Putamen (tissue), 1 donor: ENCODE data around the gene CDT1.
"Not testable (repeated sequence)": the region's sequence is repeated elsewhere in the genome, so short reads cannot be mapped to it uniquely, and the experiment has no call there.

ENCODE experiments used
- DNase-seq: peaks from one replicate; pipeline ENCODE4 v3.0.0-alpha.2; 2016; ENCODE audit warnings: low spot score

CDT1 gene

GRCh38 chr16:88817785-88818574 is 14.4 kb downstream of the CDT1 start:
- no peak for DNase-seq

GRCh38 chr16:88818575-88818874 is 14.9 kb downstream of the CDT1 start:
- no peak for DNase-seq

DNA sequence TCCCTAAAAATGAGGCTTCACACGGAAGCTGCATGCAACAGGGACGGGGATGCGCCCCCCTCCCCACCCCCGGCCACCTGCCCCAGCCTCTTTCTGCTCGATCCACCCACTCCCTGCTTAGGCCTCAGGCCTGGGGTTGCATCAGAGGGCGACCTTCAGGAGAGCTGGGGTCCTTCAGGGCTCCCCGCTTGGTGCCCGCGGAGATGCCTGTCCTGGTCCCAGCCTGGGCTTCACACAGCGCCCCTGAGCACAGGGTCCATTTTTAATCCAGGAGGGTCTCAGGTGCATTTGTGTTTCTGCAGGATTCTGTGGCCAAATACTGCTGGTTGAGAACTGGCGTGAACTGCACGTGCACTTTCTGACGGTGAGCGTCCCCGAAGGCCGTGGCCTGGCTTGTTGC is 15.5 kb downstream of the CDT1 start:
- no peak for DNase-seq

DNA sequence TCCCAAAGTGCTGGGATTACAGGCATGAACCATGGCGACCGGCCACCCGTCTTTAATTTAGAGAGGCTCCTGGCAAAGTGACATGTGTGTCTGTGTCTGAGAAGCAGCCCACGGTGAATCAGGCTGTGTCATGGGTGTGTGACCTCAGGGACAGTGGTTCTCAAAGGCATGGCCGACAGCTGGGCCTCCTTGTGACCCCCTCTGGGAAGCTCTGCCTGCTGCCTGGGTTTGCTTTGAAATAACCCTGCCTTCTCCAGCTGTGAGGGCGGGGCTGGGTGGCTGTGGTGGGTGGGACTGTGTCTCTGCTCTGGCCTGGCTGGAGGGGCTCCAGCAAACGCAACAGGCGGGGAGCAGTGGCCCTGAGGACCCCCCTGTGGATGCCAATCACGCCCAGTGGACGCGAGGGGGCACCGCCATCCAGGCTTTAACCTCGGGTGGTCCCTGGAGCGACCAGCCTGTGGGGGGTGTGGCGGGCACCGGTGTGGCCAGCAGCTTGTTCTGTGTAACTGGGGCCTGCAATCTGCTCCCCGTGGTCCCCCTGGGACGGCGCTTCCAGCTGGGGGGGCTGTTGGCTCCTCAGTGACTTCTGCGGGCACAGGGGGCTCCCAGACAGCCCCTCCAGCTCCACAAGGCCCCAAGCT is 16.9 kb downstream of the CDT1 start:
- DNase-seq = no peak

GRCh38 chr16:88821168-88821850 is 17.7 kb downstream of the CDT1 start:
- DNase-seq = no peak

DNA sequence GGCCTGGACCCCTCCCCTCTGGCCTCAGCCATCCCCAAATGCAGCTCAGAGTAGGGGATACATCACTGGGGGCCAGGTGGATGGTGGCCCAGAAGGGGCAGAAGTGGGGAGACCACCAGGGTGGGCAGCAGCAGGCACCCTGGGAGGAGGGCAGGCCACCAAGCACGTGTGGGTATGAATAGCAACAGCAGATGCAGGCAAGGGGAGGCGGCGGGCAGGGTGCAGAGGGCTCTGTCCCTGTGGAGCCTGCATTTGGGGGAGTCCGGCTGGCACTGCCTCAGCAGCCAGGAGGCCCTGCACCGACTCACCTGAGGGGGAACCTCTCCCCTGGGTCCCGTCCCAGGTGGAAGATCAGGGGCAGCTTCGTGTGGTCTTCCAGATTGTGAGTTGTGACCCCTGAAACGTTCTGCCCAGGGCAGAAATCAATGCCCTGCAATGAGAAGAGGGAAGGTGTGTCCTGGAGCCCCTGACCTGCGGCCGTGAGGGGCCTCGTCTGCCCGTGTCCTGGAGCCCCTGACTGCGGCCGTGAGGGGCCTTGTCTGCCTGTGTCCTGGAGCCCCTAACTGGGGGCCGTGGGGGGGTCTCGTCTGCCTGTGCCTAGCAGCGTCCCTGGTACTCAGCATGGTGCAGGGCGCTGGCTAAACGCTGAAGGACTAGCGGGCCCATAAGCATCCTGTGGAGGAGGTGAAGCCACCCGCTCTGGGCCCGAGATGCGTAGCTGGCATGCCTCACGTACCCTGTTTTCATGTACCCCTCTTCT is 18.9 kb downstream of the CDT1 start:
- no peak for DNase-seq

- not testable (repeated sequence) for DNase-seq
Measured at GRCh38 chr16:88823646-88824045, 20.1 kb downstream of the CDT1 start.

DNA sequence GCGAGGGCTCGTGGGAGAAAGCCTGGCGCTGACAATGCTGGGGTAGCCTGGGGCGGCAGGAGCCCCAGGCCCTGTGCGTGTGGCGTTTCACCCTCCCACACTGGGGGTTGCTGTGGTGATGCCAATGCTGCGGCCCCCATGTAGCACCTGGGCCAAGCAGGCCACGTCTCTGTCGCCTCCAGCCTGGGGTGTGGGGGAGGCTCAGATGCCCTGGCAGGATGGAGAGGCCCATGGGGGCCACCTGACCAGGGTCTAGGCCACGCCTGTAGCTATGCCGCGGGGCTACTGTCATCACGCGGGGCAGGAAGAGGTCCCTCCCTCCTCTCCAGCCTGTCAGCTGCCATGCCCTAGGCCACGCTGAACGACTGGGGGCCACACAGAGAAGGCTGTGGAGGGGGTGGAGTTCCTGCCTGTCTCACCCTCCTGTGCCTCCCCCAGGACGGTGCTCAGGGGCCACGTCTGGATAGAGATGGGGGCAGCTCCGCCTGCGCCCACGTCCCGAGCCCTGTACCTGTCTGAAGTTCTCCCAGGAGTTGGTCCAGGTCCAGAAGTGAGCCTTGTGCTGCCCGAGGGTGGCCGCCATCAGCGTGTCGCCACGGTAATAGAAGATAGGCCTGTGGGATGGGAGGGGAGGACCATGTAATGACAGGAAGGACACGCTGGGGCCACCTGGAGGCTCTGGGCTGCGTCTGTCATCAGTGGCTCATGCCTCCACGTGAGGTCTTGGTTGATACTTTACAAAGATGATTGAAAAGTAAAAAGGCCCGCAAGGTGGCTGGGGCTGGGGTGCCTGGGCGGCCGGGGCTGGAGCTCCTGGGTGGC is 20.9 kb downstream of the CDT1 start:
- no peak for DNase-seq

DNA sequence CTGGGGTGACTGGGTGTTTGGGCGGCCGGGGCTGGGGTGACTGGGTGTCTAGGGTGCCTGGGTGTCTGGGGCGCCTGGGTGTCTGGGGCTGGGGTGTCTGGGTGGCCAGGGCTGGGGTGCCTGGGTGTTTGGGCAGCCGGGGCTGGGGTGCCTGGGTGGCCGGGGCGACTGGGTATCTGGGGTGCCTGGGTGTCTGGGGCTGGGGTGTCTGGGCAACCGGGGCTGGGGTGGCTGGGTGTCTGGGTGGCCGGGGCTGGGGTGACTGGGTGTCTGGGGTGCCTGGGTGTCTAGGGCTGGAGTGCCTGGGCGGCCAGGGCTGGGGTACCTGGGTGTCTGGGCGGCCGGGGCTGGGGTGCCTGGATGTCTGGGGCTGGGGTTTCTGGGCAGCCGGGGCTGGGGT is 21.6 kb downstream of the CDT1 start:
- no peak for DNase-seq

- DNase-seq = no peak
Measured at GRCh38 chr16:88826070-88826840, 22.7 kb downstream of the CDT1 start.

- no peak for DNase-seq
Measured at GRCh38 chr16:88827727-88828126, 24.1 kb downstream of the CDT1 start.

GRCh38 chr16:88828711-88829110 is 25.1 kb downstream of the CDT1 start:
- DNase-seq = no peak

DNA sequence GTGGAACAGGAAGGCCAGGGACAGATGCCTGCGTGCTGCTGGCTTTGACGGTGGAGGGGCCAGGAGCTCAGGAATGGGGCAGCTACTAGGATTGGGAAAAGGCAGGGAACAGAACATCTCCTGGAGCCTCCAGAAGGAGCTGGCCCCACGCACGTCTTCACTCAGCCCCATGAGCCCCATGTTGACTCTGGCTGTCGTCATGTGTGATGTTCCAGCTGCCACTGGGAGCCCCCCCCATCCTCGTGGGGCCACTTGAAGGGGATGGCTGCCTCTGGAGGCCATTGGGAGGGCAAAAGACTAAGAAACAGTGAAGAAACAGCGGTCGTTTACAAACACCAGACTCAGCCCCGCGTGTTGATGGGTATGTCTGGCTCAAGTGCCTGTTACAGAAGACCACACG is 26.7 kb downstream of the CDT1 start:
- DNase-seq = no peak

DNA sequence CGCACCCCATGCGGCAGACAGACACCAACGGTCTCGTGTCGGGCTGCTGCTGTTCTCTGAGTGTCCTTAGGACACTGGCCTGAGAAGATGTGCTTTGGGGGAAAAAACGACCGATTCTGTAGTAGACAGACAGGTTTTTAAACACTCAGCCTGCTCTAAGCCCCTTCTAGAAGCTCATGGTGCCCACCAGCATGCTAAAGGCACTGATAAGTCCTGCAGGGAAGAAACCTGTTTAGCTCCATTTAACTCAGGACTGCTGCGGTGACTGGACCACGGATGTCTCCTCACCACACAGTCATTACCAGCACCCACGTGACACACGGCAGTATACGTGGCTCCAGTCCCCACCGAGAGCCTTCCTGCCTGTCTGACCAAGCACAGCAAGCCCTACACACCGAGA is 27.2 kb downstream of the CDT1 start:
- DNase-seq = no peak

GRCh38 chr16:88831838-88832237 is 28.2 kb downstream of the CDT1 start:
- DNase-seq = no peak

GRCh38 chr16:88833086-88833485 is 29.5 kb downstream of the CDT1 start:
- no peak for DNase-seq

GRCh38 chr16:88834670-88835069 is 31.1 kb downstream of the CDT1 start:
- DNase-seq = no peak

- no peak for DNase-seq
Measured at GRCh38 chr16:88835383-88835782, 31.8 kb downstream of the CDT1 start.

- no peak for DNase-seq
Measured at GRCh38 chr16:88835818-88836217, 32.2 kb downstream of the CDT1 start.

GRCh38 chr16:88836791-88837190 is 33.2 kb downstream of the CDT1 start:
- DNase-seq = no peak

GRCh38 chr16:88837806-88838205 is 34.2 kb downstream of the CDT1 start:
- DNase-seq = no peak
